ENCODE data around the gene TNRC18.

DNA sequence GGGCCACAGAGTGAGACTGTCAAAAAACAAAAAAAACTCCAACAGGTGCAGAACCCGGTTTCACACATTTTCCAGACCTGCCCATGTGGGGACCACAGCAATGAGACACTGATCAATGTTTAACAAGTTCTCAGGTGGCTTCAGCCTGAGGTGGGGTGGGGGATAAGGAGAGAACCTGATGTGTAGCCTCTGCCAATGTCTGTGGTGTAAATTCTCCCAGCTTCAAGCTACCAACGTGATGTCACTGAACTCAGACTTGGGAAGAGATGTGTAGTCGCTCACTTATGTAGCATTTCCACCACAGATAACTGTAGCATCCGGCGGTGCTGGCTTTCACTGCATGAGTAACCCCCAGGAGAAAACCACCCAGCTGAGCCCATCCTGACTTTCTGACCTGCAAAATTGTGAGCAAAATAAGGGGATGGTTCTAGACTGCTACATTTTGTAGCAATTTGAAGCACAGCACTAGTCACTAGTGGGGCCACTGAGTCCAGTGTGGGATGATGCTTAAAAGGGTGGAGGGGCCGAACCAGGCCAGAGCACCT lies 13.8 kb upstream of the TNRC18 start:
- TF ChIP-seq POLR2A (IDR thresholded peaks at IDR 0.05; ENCODE audit: low read length), result no peak
- TF ChIP-seq GATA1 (IDR thresholded peaks at IDR 0.05; ENCODE audit: low read depth, low read length), result no peak
